GM12878 (cell line): ENCODE measurements around the gene EIF4E. TPM values are rescaled to one million over a fixed set of nuclear protein-coding genes. Genes with fewer than 3 reads are reported as not detected.
"Not testable (repeated sequence)": the region's sequence is repeated elsewhere in the genome, so short reads cannot be mapped to it uniquely, and the experiment has no call there.

ENCODE experiments used
- ATAC-seq: fragments of 200-7000 bp; cut with Tn5 transposase; 3 replicates; pipeline ENCODE4 v1.9.1; 2020; ENCODE audit warnings: mild to moderate bottlenecking, moderate library complexity
- BruUV-seq: library from RNA; stranded (reverse); fragments of 400-500 nt; replicated peaks from 2 replicates; lab custom pipeline; 2021; lab: Mats Ljungman, UMichigan
- CTCF ChIA-PET: fragments of 300-600 bp; sonication (Branson Sonifier 250); formaldehyde crosslinking; extraction: SDS; loops from one replicate; lab custom pipeline; 2021; ENCODE audit warnings: inconsistent platforms; lab: Yijun Ruan, JAX
- POLR2A ChIA-PET: fragments of 350-600 bp; formaldehyde crosslinking; extraction: SDS; loops from one replicate; lab custom pipeline; 2021; ENCODE audit warnings: inconsistent platforms; lab: Charles Lee
- RAD21 ChIA-PET: fragments of 300-600 bp; sonication (Branson Sonifier 250); formaldehyde crosslinking; loops from one replicate; lab custom pipeline; 2023; ENCODE audit warnings: antibody characterized with exemption; ENCODE audit not compliant: unreplicated experiment; lab: Charles Lee
- SMC1A ChIA-PET: fragments of 300-600 bp; sonication (Branson Sonifier 250); formaldehyde crosslinking; loops from one replicate; lab custom pipeline; 2023; ENCODE audit not compliant: unreplicated experiment, uncharacterized antibody; lab: Charles Lee
- DNase-seq: peaks from one replicate; pipeline ENCODE4 v3.0.0-alpha.2; 2011; ENCODE audit warnings: low read depth, low spot score
- FAIRE-seq: peaks from 3 replicates; lab custom pipeline; 2011; peaks lifted over from hg19 to GRCh38; lab: Jason Lieb, UNC
- H2AFZ ChIP-seq: 2 replicates; pipeline ENCODE4 v1.6.0; 2011; ENCODE audit warnings: low read depth, low read length, control low read depth; ENCODE audit not compliant: control insufficient read depth
- H3K27ac ChIP-seq: 2 replicates; pipeline ENCODE4 v1.5.1; 2011; ENCODE audit warnings: control low read depth; ENCODE audit not compliant: control insufficient read depth, insufficient read depth
- H3K27me3 ChIP-seq, 2 experiments: replicated peaks in 1 of 2; 2 replicates each; pipeline versions ENCODE4 v1.6.0 to v1.6.1; 2011; ENCODE audit warnings: low read length in 1 of 2; ENCODE audit not compliant: control insufficient read depth in 2 of 2, insufficient read depth in 2 of 2
- H3K36me3 ChIP-seq, 2 experiments: 2 replicates each; pipeline ENCODE4 v1.5.1; 2011; ENCODE audit warnings: low read length in 1 of 2; ENCODE audit not compliant: control insufficient read depth in 2 of 2, insufficient read depth in 2 of 2
- H3K4me1 ChIP-seq: 2 replicates; pipeline ENCODE4 v1.6.1; 2011; ENCODE audit warnings: mild to moderate bottlenecking, low read length, moderate library complexity, mixed read lengths; ENCODE audit not compliant: control insufficient read depth, insufficient read depth
- H3K4me2 ChIP-seq: 2 replicates; pipeline ENCODE4 v1.6.0; 2011; ENCODE audit warnings: control low read depth; ENCODE audit not compliant: control insufficient read depth, insufficient read depth
- H3K4me3 ChIP-seq: fragments of 200-600 bp; sonication (generic); 2 replicates; pipeline ENCODE4 v1.5.1; 2016
- H3K79me2 ChIP-seq: 2 replicates; pipeline ENCODE4 v1.6.0; 2011; ENCODE audit warnings: low read length; ENCODE audit not compliant: control insufficient read depth, insufficient read depth
- H3K9ac ChIP-seq: 2 replicates; pipeline ENCODE4 v1.8.0; 2011; ENCODE audit warnings: low read length, control low read depth, mixed read lengths; ENCODE audit not compliant: control insufficient read depth, insufficient read depth
- H3K9me3 ChIP-seq: replicated peaks from 3 replicates; pipeline ENCODE4 v1.5.1; 2011; ENCODE audit warnings: mild to moderate bottlenecking, low read length; ENCODE audit not compliant: control insufficient read depth, insufficient read depth
- H4K20me1 ChIP-seq: 2 replicates; pipeline ENCODE4 v1.6.0; 2011; ENCODE audit not compliant: control insufficient read depth, insufficient read depth
- SRF ChIP-seq, 2 experiments: IDR thresholded peaks; 2 replicates each; pipeline ENCODE4 v1.6.1; 2011; ENCODE audit warnings: low read depth in 2 of 2, low read length in 2 of 2, mild to moderate bottlenecking in 1 of 2, moderate library complexity in 1 of 2
- WGBS: methylation state at CpG from one replicate; pipeline ENCODE4 v1.1.6; 2016; ENCODE audit warnings: low lambda C conversion rate; ENCODE audit not compliant: insufficient replicate concordance, insufficient coverage; ENCODE audit errors: missing lambda C conversion rate; 5-methylcytosine and 5-hydroxymethylcytosine counted together
- in situ Hi-C: fragments of 300-500 bp; cut with MboI; formaldehyde crosslinking; loops from 9 replicates; pipeline ENCODE4 v1.14.3; 2018; ENCODE audit warnings: mixed read lengths
- intact Hi-C: fragments of 100-400 bp; cut with micrococcal nuclease; formaldehyde crosslinking; loops from one replicate; pipeline ENCODE4 v1.14.2; 2022; ENCODE audit not compliant: unreplicated experiment
- polyA plus RNA-seq, 11 experiments: library from polyadenylated mRNA; depleted of rRNA in 4 of 11; unstranded in 6 of 11; stranded (reverse) in 5 of 11; fragments of >200 nt; fragmentation: Nextera tagmentation in 4 of 11; fragmentation: Illumina TruSeq in 1 of 11; extraction: Ambion mirVana in 4 of 11; extraction: Trizol in 1 of 11; gene quantifications; 1 replicate in 1 of 11; 2 replicates in 10 of 11; pipeline versions ENCODE4 v1.2.1 to v1.2.3, GENCODE V29; 2011 to 2016; ENCODE audit warnings: inconsistent platforms in 2 of 11, missing spikeins in 2 of 11, low read depth in 1 of 11
- total RNA-seq, 4 experiments: library from RNA; depleted of rRNA in 3 of 4; stranded (reverse); fragments of >200 nt in 3 of 4; fragmentation: Illumina TruSeq in 1 of 4; extraction: Trizol in 1 of 4; gene quantifications; 2 replicates each; pipeline versions ENCODE4 v1.2.1 to v1.2.3, GENCODE V29; 2013 to 2021

The EIF4E gene
- total and polyA plus RNA-seq, 10 of the 15 experiments (the other 5 are each of a cell fraction or from before 2014, with no cell fraction given), result 104 to 372 (median 163) TPM

- in situ Hi-C loops, result no loop called here
- Histone ChIP-seq H3K9ac (no peak overlapping the region), H3K27ac (no peak overlapping the region), H4K20me1 (no peaks in the 10 kb centered on the region), H2AFZ (no peak overlapping the region), H3K27me3 (no peaks in the 10 kb centered on the region), H3K36me3 (peaks cover 3 to 34% of the 10 kb centered on the region in 2 experiments), H3K79me2 (peaks cover 1% of the 10 kb centered on the region; the same call in 1 of the 2 replicates), H3K4me2 (no peak overlapping the region), H3K4me1 (no peaks in the 10 kb centered on the region), H3K4me3 (no peak overlapping the region), H3K9me3 (no peaks in the 10 kb centered on the region)
- WGBS, result 97% methylated on average over 2 of the region's 2 CpGs
- CTCF ChIA-PET, result no interaction called here
- no peak for TF ChIP-seq SRF (IDR thresholded peaks at IDR 0.05; ENCODE audit: low read depth in 2 of 2, low read length in 2 of 2)
- DNase-seq (no peak), FAIRE-seq (no peak), ATAC-seq (no peak)
- RAD21 ChIA-PET, result no interaction called here
- POLR2A ChIA-PET, result no interaction called here
- intact Hi-C loops, result no loop called here
- no TSS peak for BruUV-seq
- SMC1A ChIA-PET, result interaction anchor here (1.4 kb wide), 1 partner anchor 433 kb away, joined by 3 read pairs; no protein-coding TSS in a partner anchor
Observed at GRCh38 chr4:98887145-98887544, 41.8 kb downstream of the EIF4E start.

GRCh38 chr4:98886382-98886781 lies 42.6 kb downstream of the EIF4E start:
- ChIA-PET POLR2A (interaction anchor here (0.7 kb wide), 1 partner anchor 32 kb away, joined by 4 read pairs; no protein-coding TSS in a partner anchor), SMC1A (interaction anchor here (1.4 to 1.7 kb wide), 2 partner anchors 27 to 432 kb away, joined by 3 read pairs; no protein-coding TSS in a partner anchor), CTCF (interaction anchor here (0.6 to 0.9 kb wide), 2 partner anchors 36 to 42 kb away, joined by 3 to 4 read pairs; partner anchors contain the start of gene EIF4E)
- intact Hi-C loops, H3K4me3 ChIP-seq, H3K9ac ChIP-seq, ATAC-seq, H4K20me1 ChIP-seq, H3K27me3 ChIP-seq, in situ Hi-C loops, H3K9me3 ChIP-seq, H3K4me2 ChIP-seq, H3K27ac ChIP-seq, H3K79me2 ChIP-seq, BruUV-seq, DNase-seq, H2AFZ ChIP-seq, FAIRE-seq, H3K4me1 ChIP-seq, RAD21 ChIA-PET: not testable (repeated sequence)
- H3K36me3 ChIP-seq, result peaks cover 3 to 34% of the 10 kb centered on the region in 2 experiments
- WGBS, result 98% methylated on average over 2 of the region's 2 CpGs

DNA sequence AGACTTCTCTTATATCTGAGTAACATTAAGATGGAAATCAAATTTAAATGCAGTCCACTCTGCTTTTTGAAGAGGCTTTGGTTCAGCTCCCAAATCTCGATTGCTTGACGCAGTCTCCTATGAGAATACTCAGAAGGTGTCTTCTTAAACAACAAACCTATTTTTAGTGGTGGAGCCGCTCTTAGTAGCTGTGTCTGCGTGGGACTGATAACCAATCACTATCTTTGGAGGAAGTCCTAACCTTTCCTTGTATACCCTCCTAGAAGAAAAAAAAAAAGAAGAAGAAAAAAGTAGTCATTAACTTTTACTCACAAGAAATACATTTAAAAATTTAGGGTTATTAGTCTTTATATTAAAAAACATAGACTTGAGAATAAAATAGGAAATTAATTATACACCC lies 48.0 kb downstream of the EIF4E start:
- SMC1A ChIA-PET, BruUV-seq, POLR2A ChIA-PET, H3K4me3 ChIP-seq, DNase-seq, ATAC-seq, in situ Hi-C loops, RAD21 ChIA-PET, H3K9ac ChIP-seq, FAIRE-seq, H3K4me2 ChIP-seq, H3K4me1 ChIP-seq, H3K27ac ChIP-seq, H3K9me3 ChIP-seq, H3K79me2 ChIP-seq, H3K27me3 ChIP-seq, intact Hi-C loops, CTCF ChIA-PET, H2AFZ ChIP-seq, H4K20me1 ChIP-seq: not testable (repeated sequence)
- H3K36me3 ChIP-seq, result peaks cover 3 to 16% of the 10 kb centered on the region in 2 experiments
- 80% methylated on average over 2 of the region's 4 CpGs for WGBS
